OCI-LY1 (cell line): Measurements from ENCODE around the gene PIP4K2A.

Experiments
- H2AFZ ChIP-seq: fragments of 200-600 bp; sonication (generic), shearing (Covaris generic); 2 replicates; pipeline ENCODE4 v1.6.0; 2014; ENCODE audit warnings: antibody characterized with exemption, mild to moderate bottlenecking, low read length
- H3F3A ChIP-seq: fragments of 200-600 bp; sonication (generic), shearing (Covaris generic); 2 replicates; pipeline ENCODE4 v1.6.0; 2014; ENCODE audit warnings: mild to moderate bottlenecking, antibody characterized with exemption, low read length, moderate library complexity; ENCODE audit not compliant: insufficient read depth
- H3K27ac ChIP-seq: fragments of 200-600 bp; sonication (generic); 2 replicates; pipeline ENCODE4 v1.5.1; 2014; ENCODE audit warnings: low read length, mixed run types, mild to moderate bottlenecking, low read depth; ENCODE audit not compliant: poor library complexity, severe bottlenecking
- H3K27me3 ChIP-seq: fragments of 200-600 bp; sonication (generic); 2 replicates; pipeline ENCODE4 v1.6.0; 2014; ENCODE audit warnings: antibody characterized with exemption, mild to moderate bottlenecking, low read length, moderate library complexity; ENCODE audit not compliant: insufficient read depth
- H3K36me3 ChIP-seq: fragments of 200-600 bp; sonication (generic); 2 replicates; pipeline ENCODE4 v1.6.1; 2014; ENCODE audit warnings: mild to moderate bottlenecking, antibody characterized with exemption, low read length, moderate library complexity, mixed read lengths; ENCODE audit not compliant: insufficient read depth
- H3K4me1 ChIP-seq: fragments of 200-600 bp; sonication (generic); 2 replicates; pipeline ENCODE4 v1.5.1; 2014; ENCODE audit warnings: mild to moderate bottlenecking, low read length, moderate library complexity; ENCODE audit not compliant: insufficient read depth, severe bottlenecking
- H3K4me2 ChIP-seq: fragments of 200-600 bp; sonication (generic), shearing (Covaris generic); 2 replicates; pipeline ENCODE4 v1.6.1; 2014; ENCODE audit warnings: low read length
- H3K4me3 ChIP-seq: fragments of 200-600 bp; sonication (generic); 2 replicates; pipeline ENCODE4 v1.5.1; 2014; ENCODE audit warnings: low read length, low read depth, mild to moderate bottlenecking, mixed read lengths; ENCODE audit not compliant: poor library complexity, severe bottlenecking
- H3K79me2 ChIP-seq: fragments of 200-600 bp; shearing (Covaris generic); 2 replicates; pipeline ENCODE4 v1.6.1; 2016; ENCODE audit warnings: mixed run types, low read length, mixed read lengths; ENCODE audit not compliant: insufficient read depth
- H3K9ac ChIP-seq: fragments of 200-600 bp; sonication (generic), shearing (Covaris generic); 2 replicates; pipeline ENCODE4 v1.6.1; 2014; ENCODE audit warnings: mild to moderate bottlenecking, low read length, mixed read lengths
- H3K9me2 ChIP-seq: fragments of 200-600 bp; sonication (generic), shearing (Covaris generic); 2 replicates; pipeline ENCODE4 v1.6.1; 2014; ENCODE audit warnings: low read depth, mild to moderate bottlenecking, low read length, mixed read lengths
- H3K9me3 ChIP-seq: fragments of 200-600 bp; shearing (Covaris generic); 2 replicates; pipeline ENCODE4 v1.6.1; 2014; ENCODE audit warnings: low read length, mixed read lengths
- H4K20me1 ChIP-seq: fragments of 200-600 bp; sonication (generic), shearing (Covaris generic); 2 replicates; pipeline ENCODE4 v1.6.0; 2016; ENCODE audit warnings: mild to moderate bottlenecking, low read length; ENCODE audit not compliant: insufficient read depth
- CTCF ChIP-seq: fragments of 200-600 bp; sonication (generic), shearing (Covaris generic); IDR thresholded peaks from 2 replicates; pipeline ENCODE4 v1.5.1; 2017; ENCODE audit warnings: mild to moderate bottlenecking, antibody characterized with exemption, low read length, moderate library complexity, mixed read lengths
- EZH2 ChIP-seq: fragments of 200-600 bp; sonication (generic), shearing (Covaris generic); IDR thresholded peaks from 2 replicates; pipeline ENCODE4 v1.8.0; 2017; ENCODE audit warnings: borderline replicate concordance, mixed run types, mild to moderate bottlenecking, antibody characterized with exemption, low read length, moderate library complexity, mixed read lengths

PIP4K2A gene

GRCh38 chr10:22583683-22584082, 130.7 kb downstream of the PIP4K2A start:
- no peaks in the 10 kb centered on the region for H3F3A ChIP-seq
- H3K9me3 ChIP-seq: no peaks in the 10 kb centered on the region
- no peak overlapping the region for H2AFZ ChIP-seq
- no peak overlapping the region for H3K9ac ChIP-seq
- no peaks in the 10 kb centered on the region for H3K4me1 ChIP-seq
- H3K27ac ChIP-seq: no peak overlapping the region
- no peaks in the 10 kb centered on the region for H3K9me2 ChIP-seq
- H3K4me2 ChIP-seq: no peak overlapping the region
- H3K79me2 ChIP-seq: no peaks in the 10 kb centered on the region
- H3K4me3 ChIP-seq: no peak overlapping the region
- H3K36me3 ChIP-seq: no peaks in the 10 kb centered on the region
- no peaks in the 10 kb centered on the region for H3K27me3 ChIP-seq
- no peak for TF ChIP-seq EZH2
- TF ChIP-seq CTCF: no peak
- no peaks in the 10 kb centered on the region for H4K20me1 ChIP-seq

- no peaks in the 10 kb centered on the region for H3K36me3 ChIP-seq
These were observed 132.9 kb downstream of the PIP4K2A start for GRCh38 chr10:22581461-22581860.

GRCh38 chr10:22580711-22581110, 133.7 kb downstream of the PIP4K2A start:
- TF ChIP-seq EZH2 (no peak), CTCF (no peak)
- Histone ChIP-seq H3K36me3 (no peaks in the 10 kb centered on the region), H3K27ac (no peak overlapping the region)

More at GRCh38 chr10:22581461-22581860, 132.9 kb downstream of the PIP4K2A start:
- H3K9ac ChIP-seq: no peak overlapping the region
- H3K9me2 ChIP-seq: no peaks in the 10 kb centered on the region
- H4K20me1 ChIP-seq: no peaks in the 10 kb centered on the region
- H3K27ac ChIP-seq: no peak overlapping the region
- H3K4me3 ChIP-seq: no peak overlapping the region
- H3K79me2 ChIP-seq: no peaks in the 10 kb centered on the region
- no peaks in the 10 kb centered on the region for H3K27me3 ChIP-seq
- no peak overlapping the region for H3K4me2 ChIP-seq
- no peak for TF ChIP-seq CTCF
- TF ChIP-seq EZH2: no peak
- no peaks in the 10 kb centered on the region for H3K4me1 ChIP-seq
- H2AFZ ChIP-seq: no peak overlapping the region
- no peaks in the 10 kb centered on the region for H3K9me3 ChIP-seq
- H3F3A ChIP-seq: no peaks in the 10 kb centered on the region

More at GRCh38 chr10:22580711-22581110, 133.7 kb downstream of the PIP4K2A start:
- H3K4me1 ChIP-seq: no peaks in the 10 kb centered on the region
- no peak overlapping the region for H3K4me2 ChIP-seq
- no peak overlapping the region for H3K4me3 ChIP-seq
- H3F3A ChIP-seq: no peaks in the 10 kb centered on the region
- H3K9ac ChIP-seq: no peak overlapping the region
- H3K9me3 ChIP-seq: no peaks in the 10 kb centered on the region
- H4K20me1 ChIP-seq: no peaks in the 10 kb centered on the region
- H3K79me2 ChIP-seq: no peaks in the 10 kb centered on the region
- H3K9me2 ChIP-seq: no peaks in the 10 kb centered on the region
- H3K27me3 ChIP-seq: no peaks in the 10 kb centered on the region
- no peak overlapping the region for H2AFZ ChIP-seq
